Tibial artery (tissue), 4 donors: ENCODE results near the gene HDAC4.

ENCODE experiments used
- DNase-seq, 2 donors: peaks; one replicate each; pipeline ENCODE4 v3.0.0-alpha.2; 2019
- H3K27ac ChIP-seq, 2 donors: fragments of 200-600 bp; sonication (generic) in 1 of 2; 1 replicate in 1 of 2; 2 replicates in 1 of 2; pipeline ENCODE4 v1.5.1; 2018 to 2019; ENCODE audit warnings: mild to moderate bottlenecking in 1 of 2
- H3K27me3 ChIP-seq, 2 donors: fragments of 200-600 bp; sonication (generic) in 1 of 2; one replicate each; pipeline versions ENCODE4 v1.5.1 to v1.6.0; 2016 to 2019
- H3K36me3 ChIP-seq, 3 donors: fragments of 200-600 bp; sonication (generic) in 2 of 3; one replicate each; pipeline ENCODE4 v1.5.1; 2016 to 2019; ENCODE audit warnings: mild to moderate bottlenecking in 2 of 3
- H3K4me1 ChIP-seq, 4 donors: fragments of 200-600 bp; sonication (generic) in 2 of 4; 1 replicate in 3 of 4; 2 replicates in 1 of 4; pipeline ENCODE4 v1.5.1; 2016 to 2019
- H3K4me3 ChIP-seq, 2 donors: fragments of 200-600 bp; sonication (generic) in 1 of 2; 1 replicate in 1 of 2; 2 replicates in 1 of 2; pipeline ENCODE4 v1.5.1; 2018 to 2019; ENCODE audit warnings: mild to moderate bottlenecking in 2 of 2
- H3K9me3 ChIP-seq, 3 donors: fragments of 200-600 bp; sonication (generic) in 1 of 3; one replicate each; pipeline ENCODE4 v1.5.1; 2016 to 2019
- intact Hi-C: fragments of 100-400 bp; cut with DNase I; formaldehyde crosslinking; loops from one replicate; pipeline ENCODE4 v1.15.0; 2023; ENCODE audit warnings: low total_unique reads
- TF ChIP-seq, protein P1 (sequence below), 2 experiments: fragments of 200-600 bp in 1 of 2; fragments of 450-650 bp in 1 of 2; IDR thresholded peaks; one replicate each; pipeline ENCODE4 v1.5.1; 2017 to 2019; ENCODE audit warnings: antibody characterized with exemption in 2 of 2, mild to moderate bottlenecking in 1 of 2, moderate library complexity in 1 of 2

Gene HDAC4

GRCh38 chr2:239260546-239261327, 140.1 kb downstream of the HDAC4 start:
- intact Hi-C loops = no loop called here
- H3K4me1 ChIP-seq = peaks cover 0 to 36% (median 22%) of the 10 kb centered on the region in 4 donors
- no peaks in the 10 kb centered on the region for H3K36me3 ChIP-seq
- no peak for DNase-seq
- TF ChIP-seq, protein P1, sequence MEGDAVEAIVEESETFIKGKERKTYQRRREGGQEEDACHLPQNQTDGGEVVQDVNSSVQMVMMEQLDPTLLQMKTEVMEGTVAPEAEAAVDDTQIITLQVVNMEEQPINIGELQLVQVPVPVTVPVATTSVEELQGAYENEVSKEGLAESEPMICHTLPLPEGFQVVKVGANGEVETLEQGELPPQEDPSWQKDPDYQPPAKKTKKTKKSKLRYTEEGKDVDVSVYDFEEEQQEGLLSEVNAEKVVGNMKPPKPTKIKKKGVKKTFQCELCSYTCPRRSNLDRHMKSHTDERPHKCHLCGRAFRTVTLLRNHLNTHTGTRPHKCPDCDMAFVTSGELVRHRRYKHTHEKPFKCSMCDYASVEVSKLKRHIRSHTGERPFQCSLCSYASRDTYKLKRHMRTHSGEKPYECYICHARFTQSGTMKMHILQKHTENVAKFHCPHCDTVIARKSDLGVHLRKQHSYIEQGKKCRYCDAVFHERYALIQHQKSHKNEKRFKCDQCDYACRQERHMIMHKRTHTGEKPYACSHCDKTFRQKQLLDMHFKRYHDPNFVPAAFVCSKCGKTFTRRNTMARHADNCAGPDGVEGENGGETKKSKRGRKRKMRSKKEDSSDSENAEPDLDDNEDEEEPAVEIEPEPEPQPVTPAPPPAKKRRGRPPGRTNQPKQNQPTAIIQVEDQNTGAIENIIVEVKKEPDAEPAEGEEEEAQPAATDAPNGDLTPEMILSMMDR (IDR thresholded peaks at IDR 0.05) = no peak
- H3K27ac ChIP-seq = no peak overlapping the region
- peaks cover 0 to 9% (median 0%) of the 10 kb centered on the region in 3 donors for H3K9me3 ChIP-seq
- no peak overlapping the region for H3K4me3 ChIP-seq
- H3K27me3 ChIP-seq = no peaks in the 10 kb centered on the region

DNA sequence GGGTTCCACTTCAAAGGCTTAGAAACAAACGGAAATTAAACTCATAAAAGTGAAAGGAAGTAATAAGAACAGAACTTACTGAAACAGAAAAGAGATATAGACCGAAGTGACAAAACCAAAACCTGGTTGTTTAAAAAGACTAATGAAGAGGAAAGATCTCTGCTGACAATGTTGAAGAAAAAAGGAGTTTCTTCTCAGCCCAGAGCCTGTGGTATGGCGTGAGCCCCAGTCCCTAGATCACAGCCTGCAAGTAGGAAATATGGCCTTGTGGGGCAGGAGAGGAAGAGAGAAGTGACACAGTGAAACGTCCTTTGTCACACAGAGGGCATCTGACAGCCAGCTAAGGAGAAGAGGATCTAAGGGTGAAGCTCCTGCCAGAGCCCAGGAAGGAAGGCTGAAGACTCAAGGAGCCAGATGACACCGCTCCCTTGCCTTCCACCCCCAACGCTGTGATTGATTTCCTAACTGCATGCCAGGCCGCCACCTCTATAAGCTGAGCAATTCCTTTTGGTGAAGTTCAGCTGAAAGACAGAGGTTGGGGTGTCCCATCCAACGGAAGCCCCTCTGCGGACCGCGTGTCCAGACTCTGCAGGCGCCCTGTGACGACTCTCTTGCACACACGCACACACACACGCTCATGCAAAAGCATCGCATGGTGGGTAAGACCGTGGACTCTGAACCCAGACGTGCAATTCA, 141.1 kb downstream of the HDAC4 start:
- Histone ChIP-seq H3K4me1 (peaks cover 0 to 26% (median 13%) of the 10 kb centered on the region in 4 donors), H3K4me3 (no peak overlapping the region), H3K27me3 (no peaks in the 10 kb centered on the region), H3K36me3 (no peaks in the 10 kb centered on the region), H3K9me3 (peaks cover 0 to 9% (median 0%) of the 10 kb centered on the region in 3 donors), H3K27ac (no peak overlapping the region)
- intact Hi-C loops = no loop called here
- peak in 1 of 2 donors; percentile 56 for DNase-seq
- TF ChIP-seq, protein P1 (IDR thresholded peaks at IDR 0.05) = no peak

DNA sequence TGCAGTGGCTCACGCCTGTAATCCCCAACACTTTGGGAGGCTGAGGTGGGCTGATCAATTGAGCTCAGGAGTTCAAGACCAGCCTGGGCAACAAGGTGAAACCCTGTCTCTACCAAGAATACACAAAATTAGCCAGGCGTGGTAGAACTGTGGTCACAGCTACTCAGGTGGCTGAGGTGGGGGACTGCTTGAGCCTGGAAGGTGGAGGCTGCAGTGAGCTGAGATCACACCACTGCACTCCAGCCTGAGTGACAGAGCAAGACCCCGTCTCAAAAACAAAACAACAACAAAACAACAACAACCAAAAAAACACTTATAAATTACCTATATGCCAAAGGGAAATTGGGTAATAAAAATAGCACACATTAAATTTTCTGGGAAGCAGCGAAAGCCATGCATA, 141.6 kb downstream of the HDAC4 start:
- intact Hi-C loops = no loop called here
- Histone ChIP-seq H3K27me3 (no peaks in the 10 kb centered on the region), H3K4me1 (peaks cover 0 to 20% (median 7%) of the 10 kb centered on the region in 4 donors), H3K4me3 (no peak overlapping the region), H3K36me3 (no peaks in the 10 kb centered on the region), H3K27ac (no peak overlapping the region), H3K9me3 (peaks cover 0 to 9% (median 0%) of the 10 kb centered on the region in 3 donors)
- TF ChIP-seq, protein P1 (IDR thresholded peaks at IDR 0.05) = no peak
- peak in 1 of 2 donors; percentile 15 for DNase-seq

GRCh38 chr2:239258248-239258647, 142.6 kb downstream of the HDAC4 start:
- Histone ChIP-seq H3K4me3 (no peak overlapping the region), H3K36me3 (no peaks in the 10 kb centered on the region), H3K27me3 (no peaks in the 10 kb centered on the region), H3K9me3 (peaks cover 0 to 9% (median 0%) of the 10 kb centered on the region in 3 donors), H3K27ac (no peak overlapping the region), H3K4me1 (peaks cover 0 to 11% (median under 1%) of the 10 kb centered on the region in 4 donors)
- intact Hi-C loops = no loop called here
- TF ChIP-seq, protein P1 (IDR thresholded peaks at IDR 0.05) = no peak
- no peak for DNase-seq

DNA sequence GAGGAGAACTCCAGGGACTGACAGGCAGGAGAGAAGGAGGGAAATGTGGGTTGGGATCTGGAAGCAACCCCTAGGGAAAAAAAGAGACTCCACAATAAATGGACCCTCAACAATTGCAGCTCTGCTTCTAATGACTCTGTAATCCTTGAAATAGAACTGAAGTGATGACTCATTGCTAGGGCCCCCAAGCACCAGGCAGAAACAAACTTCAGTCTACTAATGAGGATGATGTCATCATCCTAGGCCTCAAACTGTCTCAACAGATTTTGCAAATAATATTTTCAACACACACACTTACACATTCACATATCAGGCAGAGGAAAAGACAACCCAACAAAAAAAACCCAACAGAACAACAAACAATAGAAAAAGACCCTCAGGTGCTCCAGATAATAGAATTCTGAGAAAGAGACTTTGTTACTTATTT, 143.3 kb downstream of the HDAC4 start:
- DNase-seq = no peak
- H3K36me3 ChIP-seq = no peaks in the 10 kb centered on the region
- H3K4me3 ChIP-seq = no peak overlapping the region
- TF ChIP-seq, protein P1 (IDR thresholded peaks at IDR 0.05) = no peak
- H3K27ac ChIP-seq = no peak overlapping the region
- H3K4me1 ChIP-seq = peaks cover 0 to 5% (median 1%) of the 10 kb centered on the region in 4 donors
- intact Hi-C loops = no loop called here
- no peaks in the 10 kb centered on the region for H3K27me3 ChIP-seq
- peaks cover 0 to 9% (median 0%) of the 10 kb centered on the region in 3 donors for H3K9me3 ChIP-seq
